GM21528 (cell line): Measurements from ENCODE around the gene TNXB.
"Not testable (repeated sequence)": the region's sequence is repeated elsewhere in the genome, so short reads cannot be mapped to it uniquely, and the experiment has no call there.

ENCODE experiments used
- ATAC-seq: cut with Tn5 transposase; IDR thresholded peaks from one replicate; pipeline ENCODE4 v1.9.1; 2021; ENCODE audit warnings: mild to moderate bottlenecking, moderate library complexity; ENCODE audit not compliant: unreplicated experiment, low FRiP score

The TNXB gene

DNA sequence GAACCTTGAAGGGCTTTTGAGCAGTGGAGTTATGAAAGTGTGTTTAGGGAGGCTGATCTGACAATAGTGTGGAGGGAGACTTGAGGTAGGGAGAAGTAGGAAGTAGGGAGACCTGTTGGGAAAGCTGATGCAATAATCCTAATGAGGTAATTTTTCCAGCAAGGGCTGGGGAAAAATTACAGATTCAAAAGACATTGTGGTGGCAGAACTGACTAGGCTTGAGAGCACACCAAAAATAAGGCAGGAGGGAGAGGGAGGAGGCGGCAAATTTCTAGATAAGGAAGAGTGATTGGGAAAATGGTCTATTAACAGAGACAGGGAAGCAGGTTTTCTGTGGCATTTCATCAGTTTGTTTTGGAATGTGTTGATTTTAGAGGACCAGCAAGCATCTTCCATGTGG, 37.1 kb upstream of the TNXB start:
- ATAC-seq = no peak

DNA sequence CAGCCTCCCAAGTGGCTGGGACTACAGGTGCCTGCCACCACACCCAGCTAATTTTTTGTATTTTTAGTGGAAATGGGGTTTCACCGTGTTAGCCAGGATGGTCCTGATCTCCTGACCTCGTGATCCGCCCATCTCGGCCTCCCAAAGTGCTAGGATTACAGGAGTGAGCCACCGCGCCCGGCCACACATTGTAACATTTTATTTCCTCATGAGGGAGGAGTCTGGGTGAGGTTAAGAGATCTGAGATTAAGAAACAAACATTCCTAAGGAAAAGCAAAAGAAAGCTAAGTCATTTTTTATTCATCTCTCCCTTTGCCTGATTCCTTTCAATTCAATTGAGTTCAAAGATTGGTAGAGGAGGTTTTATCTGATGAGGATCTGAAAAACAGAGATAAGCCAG, 35.1 kb upstream of the TNXB start:
- ATAC-seq = not testable (repeated sequence)

DNA sequence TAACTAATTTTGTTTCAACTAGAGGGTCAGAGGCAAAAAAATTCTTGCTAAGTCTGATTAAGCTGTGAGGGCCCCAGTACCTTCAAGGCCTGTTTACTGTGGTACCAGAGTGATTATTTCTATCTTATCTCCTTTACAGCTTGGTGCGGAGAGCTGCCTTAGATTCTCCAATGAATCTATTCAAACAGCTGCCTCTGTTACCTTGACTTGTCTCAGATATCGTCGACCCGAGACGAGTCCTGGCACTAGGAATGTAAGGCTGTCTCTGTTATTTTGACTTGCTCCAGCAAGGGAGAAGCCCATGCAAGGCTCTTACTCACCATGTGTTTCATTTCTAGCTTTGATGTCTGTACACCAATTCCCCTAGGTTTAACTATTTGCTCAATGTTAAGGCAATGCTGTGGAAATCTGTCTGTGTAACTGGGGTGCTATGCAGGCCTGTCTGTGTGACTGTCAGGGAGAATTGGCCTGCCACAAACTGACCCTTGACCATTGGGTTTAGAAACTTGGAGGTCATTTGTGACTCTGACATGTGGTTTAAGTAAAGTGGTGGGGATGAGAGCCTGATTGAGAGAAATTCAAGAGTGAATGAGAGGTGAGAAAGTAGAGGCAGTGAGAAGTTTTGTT, 31.4 kb upstream of the TNXB start:
- ATAC-seq = no peak

DNA sequence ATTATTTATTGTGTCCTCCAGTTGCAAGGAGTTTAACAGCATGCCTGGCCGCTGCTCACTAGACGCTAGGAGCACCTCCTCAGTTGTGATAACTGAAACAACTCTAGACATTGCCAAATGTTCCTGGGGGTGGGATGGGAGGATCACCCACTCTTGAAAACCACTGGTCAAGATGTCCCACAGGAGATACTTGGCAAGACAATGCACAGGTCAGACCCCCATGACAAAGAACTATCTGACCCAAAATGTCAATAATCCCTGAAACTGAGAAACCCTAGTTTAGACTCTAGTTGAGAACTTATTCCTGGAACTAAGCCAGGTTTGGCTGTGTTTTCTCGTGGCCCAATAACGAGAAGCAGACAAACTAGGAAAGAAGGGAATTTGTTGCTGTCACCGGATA, 30.5 kb upstream of the TNXB start:
- ATAC-seq = no peak

DNA sequence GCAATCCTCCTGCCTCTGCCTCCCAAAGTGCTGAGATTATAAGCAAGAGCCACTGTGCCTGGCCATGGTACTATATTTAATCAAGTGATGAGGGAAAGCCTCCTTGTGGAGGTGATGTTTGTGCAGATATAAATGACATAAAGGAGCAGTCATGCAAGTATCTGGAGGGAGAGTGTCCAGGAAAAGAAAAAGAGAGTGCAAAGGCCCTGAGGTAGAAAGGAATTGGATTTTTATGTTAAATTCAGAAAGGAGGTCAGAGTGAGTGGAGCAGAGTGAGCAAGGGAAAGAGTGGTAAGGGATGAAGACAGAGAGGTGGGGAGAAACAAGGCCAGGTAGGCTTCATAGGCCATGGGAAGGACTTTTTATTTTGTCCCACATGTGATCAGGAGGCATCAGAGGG, 28.3 kb upstream of the TNXB start:
- ATAC-seq = no peak

DNA sequence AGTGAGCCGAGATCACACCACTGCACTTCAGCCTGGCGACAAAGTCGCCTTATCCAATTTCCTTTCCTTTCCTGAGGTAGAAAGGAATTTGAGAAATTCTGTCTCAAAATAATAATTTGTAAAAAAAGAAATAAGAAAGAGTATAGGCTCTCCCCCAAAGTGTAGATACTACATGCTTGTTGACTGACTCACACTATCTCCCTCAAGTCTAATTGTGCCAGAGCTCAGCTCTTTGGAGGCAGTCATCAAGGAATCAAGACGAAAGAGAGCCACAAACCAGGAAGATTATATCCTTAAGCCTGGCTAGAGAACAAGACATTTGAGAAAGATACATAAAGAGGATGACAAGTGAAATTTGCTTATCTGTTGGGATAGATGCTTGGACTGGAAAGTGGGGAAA, 24.6 kb upstream of the TNXB start:
- no peak for ATAC-seq

DNA sequence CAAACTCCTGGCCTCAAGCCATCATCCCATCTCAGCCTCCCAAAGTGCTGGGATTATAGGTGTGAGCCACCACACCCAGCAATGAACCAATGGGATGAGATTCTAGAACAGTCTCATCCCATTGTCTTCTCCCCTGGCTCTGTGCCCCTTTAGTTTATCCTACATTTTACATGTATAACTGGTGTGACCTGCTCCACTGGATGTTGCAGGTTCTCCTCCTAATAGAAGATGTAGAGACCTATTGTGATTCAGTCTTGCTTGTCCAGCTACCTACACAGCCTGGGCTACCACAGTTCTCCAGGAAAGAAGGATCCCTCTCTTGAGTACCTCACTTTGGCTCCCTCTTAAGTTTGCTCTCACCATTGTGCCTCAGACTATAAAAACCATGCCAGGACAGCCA, 23.0 kb upstream of the TNXB start:
- no peak for ATAC-seq

DNA sequence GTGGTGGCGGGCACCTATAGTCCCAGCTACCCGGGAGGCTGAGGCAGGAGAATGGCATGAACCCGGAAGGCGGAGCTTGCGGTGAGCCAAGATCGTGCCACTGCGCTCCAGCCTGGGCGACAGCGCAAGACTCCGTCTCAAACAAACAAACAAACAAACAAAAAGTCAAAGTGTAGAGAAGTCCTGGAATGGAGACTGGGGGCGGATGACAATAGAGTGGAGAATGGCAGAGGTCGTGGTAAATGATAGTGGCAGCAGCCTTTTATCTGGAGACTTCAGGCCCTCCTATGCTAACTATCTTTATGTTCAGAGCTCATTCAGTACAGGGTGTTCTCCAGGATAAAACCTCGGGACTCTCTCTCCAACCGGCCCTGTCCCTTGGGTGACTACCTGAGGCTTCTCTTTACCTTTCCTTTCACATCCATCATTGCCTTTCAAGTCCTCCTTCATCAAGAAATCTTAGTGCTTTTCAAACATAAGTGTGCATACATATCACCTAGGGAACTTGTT, 22.4 kb upstream of the TNXB start:
- no peak for ATAC-seq

DNA sequence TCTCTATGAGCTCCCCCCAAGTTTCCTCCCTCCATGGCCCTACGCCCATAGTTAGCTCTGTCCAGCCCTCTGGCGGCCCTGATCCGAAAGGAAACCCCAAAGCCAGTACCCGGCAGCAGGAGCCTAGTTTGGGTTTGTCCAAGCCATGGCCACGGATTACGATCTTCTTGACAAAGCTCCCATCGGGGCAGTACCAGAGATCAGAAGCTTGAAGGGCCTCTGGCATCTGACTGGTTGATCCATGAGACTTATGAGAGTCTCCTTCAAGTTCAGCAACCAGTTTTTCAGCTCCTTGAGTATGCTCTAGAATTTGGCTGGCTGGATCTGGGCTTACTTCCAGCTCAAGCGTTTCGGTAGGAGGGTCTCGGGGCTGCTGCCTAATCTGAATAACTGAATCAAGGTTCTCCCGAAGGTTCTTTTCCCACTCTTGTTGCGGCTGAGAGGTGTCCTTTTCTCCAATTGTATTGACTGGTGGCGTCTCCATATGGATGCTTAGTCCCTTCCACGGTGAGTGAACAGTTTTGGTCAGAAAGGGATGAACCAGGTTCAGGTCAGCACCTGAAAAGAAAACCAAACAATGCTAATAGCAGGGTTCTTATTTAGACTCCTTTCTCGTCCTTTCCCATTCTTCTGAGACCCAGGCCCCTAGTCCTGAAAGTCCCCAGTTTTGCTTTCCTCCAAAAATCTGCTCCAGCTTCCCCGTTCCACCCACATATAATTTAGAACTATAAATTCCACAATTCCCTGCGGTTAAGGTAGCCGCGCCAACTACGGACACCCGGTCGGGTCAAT, 20.4 kb upstream of the TNXB start:
- ATAC-seq = peak; percentile 7

DNA sequence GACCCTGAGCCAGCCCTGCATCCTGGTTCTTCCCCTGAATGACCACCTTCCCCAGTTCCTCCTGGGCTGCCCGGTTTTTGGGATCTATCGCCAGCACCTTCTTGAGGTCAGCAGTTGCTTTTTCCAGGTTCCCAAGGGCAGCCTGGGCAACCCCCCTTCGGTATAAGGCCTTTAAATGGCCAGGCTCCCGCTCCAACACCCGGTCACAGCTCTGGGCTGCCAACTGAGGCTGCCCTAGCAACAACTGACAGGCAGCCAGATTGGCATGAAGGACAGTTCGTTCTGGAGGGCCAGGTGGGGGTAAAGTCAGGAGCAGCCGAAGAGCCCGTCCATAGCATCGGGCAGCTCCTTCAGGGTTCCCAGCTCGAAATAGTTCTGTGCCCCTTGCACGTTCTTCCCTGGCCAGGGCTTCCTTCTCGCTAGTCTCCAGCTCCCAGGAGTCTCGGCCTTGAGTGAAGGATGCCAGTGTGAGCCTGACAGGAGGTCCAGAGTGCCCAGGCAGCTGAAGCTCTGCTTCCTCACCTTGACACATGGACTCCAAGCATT, 19.7 kb upstream of the TNXB start:
- ATAC-seq = no peak

DNA sequence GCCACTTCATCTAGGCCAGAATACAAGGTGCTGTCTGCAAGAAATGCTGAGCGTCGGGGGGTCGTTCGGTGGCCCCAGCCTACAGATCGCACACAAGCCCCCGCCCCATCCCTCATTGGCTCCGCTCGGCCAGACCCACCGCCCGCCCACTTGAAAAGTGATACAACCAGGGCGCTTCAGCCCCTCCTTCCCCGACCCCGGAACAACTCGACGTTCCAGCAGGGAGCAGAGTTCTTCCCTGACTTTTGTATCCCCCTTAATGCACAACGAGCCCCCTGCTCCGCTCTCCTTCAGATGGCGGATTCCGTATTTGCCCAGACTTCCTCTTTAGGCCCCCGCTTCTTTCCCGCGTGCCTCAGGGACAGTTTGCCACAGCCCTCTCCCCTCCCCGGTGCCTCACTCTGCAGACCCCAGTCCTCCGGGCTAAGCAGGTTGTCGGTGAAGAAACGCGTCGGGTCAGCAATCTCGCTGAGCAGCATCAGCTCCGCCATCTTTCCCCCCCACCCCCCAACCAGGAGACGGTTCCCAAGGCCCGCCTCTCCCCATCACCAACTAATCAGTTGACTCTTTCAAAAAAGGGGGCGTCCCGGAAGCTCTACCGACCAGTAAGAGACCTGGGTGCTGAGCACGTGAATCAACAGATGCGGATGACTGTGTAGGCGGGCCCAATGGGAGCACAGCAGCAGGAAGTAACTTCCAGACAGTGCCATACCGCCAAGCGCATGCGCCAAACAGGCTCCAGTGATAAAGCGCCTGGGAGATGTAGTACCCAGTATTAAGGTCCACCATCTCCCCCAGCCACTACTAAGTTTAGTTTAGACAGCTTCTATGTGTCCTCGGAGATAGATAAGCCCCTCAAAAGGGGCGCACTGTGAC, 18.8 kb upstream of the TNXB start, which contains the start of gene ATF6B:
Gene ATF6B (minus strand): TSS at position 530 of the 876 bp plus-strand sequence. CDS start 39 bp downstream, at position 491.
- peak; percentile 81 for ATAC-seq

DNA sequence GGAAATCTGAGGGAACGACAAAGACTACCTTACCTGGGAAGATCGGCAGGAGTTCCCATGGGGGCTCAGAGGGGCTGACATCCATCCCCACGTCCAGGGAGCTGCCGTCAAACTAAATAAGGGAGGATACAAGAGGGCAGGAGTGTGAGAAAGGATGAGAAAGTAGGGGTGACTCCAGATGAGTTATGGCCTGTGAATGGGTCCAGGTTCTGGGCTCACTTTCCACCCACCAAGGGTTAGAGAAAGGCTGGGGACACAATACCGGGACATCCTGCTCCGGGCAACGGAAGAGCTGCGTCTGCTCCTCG, 18.2 kb upstream of the TNXB start:
- no peak for ATAC-seq

DNA sequence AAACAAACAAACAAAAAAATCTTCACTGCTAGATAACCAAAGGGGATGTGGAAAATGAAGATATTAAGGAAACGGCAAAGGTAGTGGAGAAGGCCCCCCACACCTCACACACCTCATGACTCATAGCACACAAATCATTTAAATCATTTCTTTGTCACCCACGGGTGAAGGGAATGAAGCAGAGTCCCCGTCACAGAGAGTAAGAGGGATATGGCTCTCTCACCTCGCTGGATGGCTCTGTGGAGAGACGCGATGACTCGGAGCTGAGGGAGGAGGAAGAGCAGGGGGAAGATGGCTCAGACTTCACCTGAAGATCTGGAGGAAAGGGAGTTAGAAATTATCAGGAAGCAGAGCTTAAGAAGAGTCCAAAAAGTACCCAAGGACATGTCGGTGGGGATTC, 17.7 kb upstream of the TNXB start:
- ATAC-seq = no peak

DNA sequence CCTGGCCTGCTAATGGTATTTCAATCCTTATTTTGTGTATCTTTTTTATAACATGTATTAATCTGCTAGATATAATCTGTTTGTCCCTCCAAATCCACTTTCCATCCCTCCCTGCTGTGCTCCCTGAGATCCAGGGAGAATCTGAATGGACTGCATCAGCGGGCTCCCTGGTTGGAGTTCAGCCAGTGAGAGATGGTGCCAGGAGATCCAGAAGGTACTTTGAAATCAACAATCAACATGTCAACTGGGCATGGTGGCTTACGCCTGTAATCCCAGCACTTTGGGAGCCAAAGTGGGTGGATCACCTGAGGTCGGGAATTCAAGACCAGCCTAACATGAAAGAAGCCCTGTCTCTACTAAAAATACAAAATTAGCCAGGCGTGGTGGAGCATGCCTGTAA, 14.5 kb upstream of the TNXB start:
- no peak for ATAC-seq

DNA sequence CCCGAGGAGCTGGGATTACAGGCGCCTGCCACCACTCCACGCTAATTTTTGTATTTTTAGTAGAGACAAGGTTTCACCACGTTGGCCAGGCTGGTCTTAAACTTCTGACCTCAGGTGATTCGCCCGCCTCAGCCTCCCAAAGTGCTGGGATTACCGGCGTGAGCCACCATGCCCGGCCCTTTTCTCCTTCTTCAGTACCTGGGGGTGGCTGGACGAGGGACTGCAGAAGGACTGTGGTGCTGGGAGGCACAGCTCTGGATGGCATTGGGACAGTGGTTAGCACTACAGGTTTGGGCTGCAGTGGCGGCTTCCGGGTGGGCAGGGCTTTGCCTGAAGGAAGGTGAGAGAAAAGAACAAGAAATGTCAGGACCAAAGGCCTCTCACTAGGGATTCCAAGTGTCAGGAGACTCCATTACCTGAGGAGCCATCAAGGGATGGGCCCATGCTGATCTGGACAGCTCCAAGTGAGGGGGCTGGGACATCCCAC, 11.5 kb upstream of the TNXB start:
- ATAC-seq = no peak

DNA sequence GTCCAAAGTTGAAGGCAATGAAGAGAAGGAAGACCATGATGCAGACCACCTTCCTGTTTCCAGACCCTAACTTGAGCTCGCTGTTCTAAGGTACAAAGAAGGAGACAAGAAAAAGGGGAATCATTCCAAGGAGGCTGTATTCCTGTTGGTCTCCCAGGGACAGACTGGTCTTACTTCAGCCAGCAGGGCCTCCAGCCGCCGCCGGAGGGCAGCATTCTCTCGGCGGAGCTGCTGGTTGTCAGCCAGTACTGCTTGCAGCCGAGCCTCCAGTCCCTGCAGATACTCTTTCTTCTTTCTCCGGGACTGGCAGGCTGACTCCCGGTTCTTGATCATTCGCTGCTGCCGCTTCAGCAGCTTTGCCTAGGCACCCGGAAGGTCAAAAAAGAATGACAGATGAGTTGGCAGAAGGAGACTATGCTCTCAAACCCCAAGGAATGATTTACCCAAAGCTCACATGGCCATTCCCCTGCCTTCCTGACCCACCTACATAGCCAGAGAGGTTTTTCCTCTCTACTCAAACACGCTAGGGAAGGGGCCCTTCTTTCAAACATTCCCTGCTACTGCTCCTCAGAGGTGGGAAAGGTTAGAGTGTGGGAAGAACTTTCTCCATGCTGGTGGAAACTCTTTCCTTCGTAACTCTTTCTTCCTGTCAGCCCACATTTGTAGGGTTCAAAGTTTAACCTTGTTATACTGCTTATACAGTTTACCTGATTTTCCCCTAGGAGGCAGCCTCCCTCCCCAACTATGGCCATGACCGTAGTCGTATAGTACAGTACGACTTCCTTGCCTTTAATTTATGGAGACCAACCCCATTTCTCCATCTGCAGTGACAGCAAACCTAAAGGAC, 9.9 kb upstream of the TNXB start:
- ATAC-seq = no peak

DNA sequence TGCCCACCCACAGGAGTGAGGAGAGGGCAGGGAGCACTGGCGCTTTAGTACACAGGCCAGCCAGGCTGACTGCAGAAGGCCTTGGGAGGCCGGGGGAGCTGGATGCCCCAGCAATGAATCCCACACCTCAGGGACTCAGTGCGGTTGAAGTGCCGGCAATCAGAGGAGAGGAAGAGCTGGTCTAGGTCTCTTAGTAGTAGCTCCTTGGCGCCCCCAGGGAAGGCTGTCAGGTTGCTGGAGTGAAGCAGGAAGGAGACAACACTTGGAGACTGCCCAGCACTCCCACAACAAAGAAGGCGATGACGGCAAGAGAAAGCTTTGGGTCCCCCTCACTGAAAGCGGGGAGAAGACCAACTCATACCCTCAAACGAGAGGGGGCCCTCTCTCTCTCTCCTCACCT, 8.3 kb upstream of the TNXB start:
- no peak for ATAC-seq

DNA sequence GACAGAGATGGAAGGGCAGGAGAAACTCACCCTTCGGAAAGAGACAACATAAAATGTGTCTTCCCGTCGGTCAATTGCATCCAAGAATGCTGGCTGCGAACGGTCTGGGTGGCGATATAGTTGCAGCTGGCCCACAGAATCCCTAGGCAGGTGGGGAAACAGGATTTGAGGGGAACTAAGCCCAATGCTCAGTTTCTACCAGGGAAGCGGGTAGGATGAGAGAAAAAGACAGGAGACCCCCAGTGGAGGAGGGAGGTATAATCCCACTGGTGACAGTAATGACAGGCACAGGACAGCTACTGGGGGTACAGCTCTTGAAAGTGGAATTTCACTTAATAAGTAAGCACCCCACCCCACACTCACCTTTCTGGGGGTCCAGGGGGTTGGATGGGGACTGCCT, 7.5 kb upstream of the TNXB start:
- no peak for ATAC-seq

DNA sequence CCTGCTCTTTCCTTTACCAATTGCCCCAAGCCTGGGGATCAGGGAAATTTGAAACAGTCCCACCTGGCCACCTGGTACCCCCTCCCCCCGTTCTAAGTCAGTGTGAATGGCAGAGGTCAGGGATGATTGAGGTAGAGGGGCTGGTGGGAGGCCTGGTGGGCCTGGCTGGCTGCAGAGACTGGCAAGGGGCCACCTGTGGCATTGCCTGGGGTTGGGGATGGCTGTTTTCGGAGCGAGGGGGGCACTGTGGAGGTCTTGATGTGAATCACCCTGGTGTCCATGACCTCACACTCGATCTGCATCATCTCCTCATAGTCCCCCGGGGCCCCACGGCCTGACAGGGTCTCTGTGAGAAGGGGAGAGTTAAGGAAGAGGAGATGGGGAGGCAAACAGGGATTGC, 6.5 kb upstream of the TNXB start:
- ATAC-seq = no peak

DNA sequence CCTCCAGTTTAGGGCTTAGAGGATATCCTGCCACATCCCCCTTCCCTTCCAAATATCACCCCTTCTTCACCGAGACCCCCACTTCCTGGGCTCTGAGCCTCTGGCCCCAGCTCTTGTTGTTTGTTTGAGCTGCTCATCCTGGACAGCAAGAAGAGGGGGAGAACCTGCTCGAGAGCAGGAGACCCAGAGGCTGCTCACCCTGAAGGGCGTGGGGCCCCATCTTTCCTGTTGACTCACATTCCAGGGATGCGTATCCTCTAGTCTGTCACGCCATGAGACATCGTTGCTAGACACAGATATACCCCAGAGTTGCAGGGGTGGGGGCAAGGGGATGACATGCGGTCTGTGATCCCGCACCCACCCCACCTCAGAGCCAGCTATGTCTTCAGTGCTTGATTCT, 5.7 kb upstream of the TNXB start:
- ATAC-seq = no peak
